Measurements from ENCODE around the gene MYRIP.

DNA sequence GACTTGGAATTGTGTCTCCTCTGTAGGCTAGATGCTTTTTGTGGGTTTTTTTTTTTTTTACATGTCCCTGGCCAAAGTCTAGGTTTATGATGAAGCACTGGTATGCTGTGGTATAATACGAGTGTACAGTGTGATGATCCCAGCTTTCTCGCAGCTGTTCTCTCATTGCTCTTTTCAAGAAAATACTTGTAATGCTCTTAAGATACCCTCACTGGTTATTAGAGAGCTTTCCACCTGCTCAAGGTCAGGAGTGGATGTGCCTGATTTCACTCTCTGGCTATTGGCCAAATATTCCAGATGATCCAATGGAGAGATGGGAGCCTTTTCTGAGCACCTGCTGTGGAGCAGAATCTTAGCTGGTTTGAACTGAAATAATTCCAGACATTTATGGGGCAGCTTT, 215.1 kb downstream of the MYRIP start:
- no peak for TF ChIP-seq TAF1 (IDR thresholded peaks at IDR 0.05; ENCODE audit: borderline replicate concordance, insufficient read depth, low read length)
- TF ChIP-seq, protein P1, sequence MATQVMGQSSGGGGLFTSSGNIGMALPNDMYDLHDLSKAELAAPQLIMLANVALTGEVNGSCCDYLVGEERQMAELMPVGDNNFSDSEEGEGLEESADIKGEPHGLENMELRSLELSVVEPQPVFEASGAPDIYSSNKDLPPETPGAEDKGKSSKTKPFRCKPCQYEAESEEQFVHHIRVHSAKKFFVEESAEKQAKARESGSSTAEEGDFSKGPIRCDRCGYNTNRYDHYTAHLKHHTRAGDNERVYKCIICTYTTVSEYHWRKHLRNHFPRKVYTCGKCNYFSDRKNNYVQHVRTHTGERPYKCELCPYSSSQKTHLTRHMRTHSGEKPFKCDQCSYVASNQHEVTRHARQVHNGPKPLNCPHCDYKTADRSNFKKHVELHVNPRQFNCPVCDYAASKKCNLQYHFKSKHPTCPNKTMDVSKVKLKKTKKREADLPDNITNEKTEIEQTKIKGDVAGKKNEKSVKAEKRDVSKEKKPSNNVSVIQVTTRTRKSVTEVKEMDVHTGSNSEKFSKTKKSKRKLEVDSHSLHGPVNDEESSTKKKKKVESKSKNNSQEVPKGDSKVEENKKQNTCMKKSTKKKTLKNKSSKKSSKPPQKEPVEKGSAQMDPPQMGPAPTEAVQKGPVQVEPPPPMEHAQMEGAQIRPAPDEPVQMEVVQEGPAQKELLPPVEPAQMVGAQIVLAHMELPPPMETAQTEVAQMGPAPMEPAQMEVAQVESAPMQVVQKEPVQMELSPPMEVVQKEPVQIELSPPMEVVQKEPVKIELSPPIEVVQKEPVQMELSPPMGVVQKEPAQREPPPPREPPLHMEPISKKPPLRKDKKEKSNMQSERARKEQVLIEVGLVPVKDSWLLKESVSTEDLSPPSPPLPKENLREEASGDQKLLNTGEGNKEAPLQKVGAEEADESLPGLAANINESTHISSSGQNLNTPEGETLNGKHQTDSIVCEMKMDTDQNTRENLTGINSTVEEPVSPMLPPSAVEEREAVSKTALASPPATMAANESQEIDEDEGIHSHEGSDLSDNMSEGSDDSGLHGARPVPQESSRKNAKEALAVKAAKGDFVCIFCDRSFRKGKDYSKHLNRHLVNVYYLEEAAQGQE (IDR thresholded peaks at IDR 0.05; ENCODE audit: insufficient read depth in 1 of 2, low read depth in 2 of 2, low read length in 2 of 2): no peak
- TF ChIP-seq POLR2AphosphoS5 (IDR thresholded peaks at IDR 0.05; ENCODE audit: low read depth, low read length): no peak
- no peak for TF ChIP-seq SIN3A (IDR thresholded peaks at IDR 0.05; ENCODE audit: borderline replicate concordance, insufficient read depth, low read length)
- TF ChIP-seq FOXP2 (optimal IDR thresholded peaks at IDR 0.05; ENCODE audit: borderline replicate concordance, extremely low read depth, extremely low read length, insufficient read depth): no peak

All from PFSK-1 (cell line).